ENCODE measurements around the gene MKNK2. TPM values are rescaled to one million over a fixed set of nuclear protein-coding genes. Genes with fewer than 3 reads are reported as not detected.

The MKNK2 gene
- total and polyA plus RNA-seq, 2 of the 13 experiments (the other 11 are each of a cell fraction or from before 2014, with no cell fraction given) = 44.9 to 112 TPM

DNA sequence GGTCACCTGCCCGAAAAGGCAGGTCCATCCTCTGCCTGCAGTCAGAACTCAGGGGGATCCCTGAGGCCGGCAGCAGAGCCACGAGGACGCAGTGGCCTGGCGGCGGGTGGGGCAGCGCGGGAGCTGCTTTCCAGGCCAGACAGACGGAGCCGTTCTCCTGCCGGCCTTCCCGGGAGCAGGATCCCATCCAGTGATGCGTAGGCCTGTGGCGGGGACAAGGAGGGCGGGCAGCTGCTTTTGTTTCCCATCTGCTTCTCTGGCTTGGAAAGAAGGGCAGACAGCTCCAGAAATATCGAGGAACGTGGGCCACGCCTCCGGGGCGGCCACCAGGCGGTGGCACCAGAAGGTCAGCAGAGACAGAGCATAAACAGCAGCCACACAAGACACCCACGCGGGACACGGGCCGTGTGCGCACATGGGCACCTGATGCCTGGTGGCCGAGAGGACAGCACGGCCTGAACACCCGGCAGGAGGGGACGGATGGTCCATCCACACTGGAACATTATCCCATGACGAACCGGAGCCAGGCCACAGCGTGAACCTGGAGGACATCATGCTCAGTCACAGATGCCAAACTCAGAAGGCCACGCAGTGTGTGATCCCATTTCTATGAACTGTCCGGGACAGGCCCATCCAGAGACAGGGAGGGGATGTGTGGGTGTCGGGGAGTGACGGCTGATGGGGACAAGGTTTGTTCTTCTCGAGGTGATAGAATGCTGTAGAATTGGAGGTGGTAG is 13.9 kb upstream of the MKNK2 start:
- intact Hi-C loops (cut with micrococcal nuclease; ENCODE audit: unreplicated experiment) = loop anchor here (5.0 kb wide), 1 partner anchor 138 kb away; no protein-coding TSS in a partner anchor
- H3K36me3 ChIP-seq (replicated peaks in 1 of 2; ENCODE audit: control insufficient read depth in 1 of 2, insufficient read depth in 2 of 2, low read length in 2 of 2) = no peaks in the 10 kb centered on the region
- no TSS peak for BruUV-seq (replicated peaks)
- FAIRE-seq (no peak), ATAC-seq (peak; percentile 1; the same call in 1 of the 3 replicates), DNase-seq (ENCODE audit: low spot score) (no peak)
- no peaks in the 10 kb centered on the region; a peak in 1 of 5 replicates for H3K27me3 ChIP-seq (ENCODE audit: control insufficient read depth in 1 of 2, insufficient read depth in 2 of 2, low read length in 2 of 2)
- no peaks in the 10 kb centered on the region for H3K9me3 ChIP-seq (ENCODE audit: low read length)
- peak overlapping the region; percentile 16 for H2AFZ ChIP-seq (ENCODE audit: low read length)
- no peaks in the 10 kb centered on the region for H4K20me1 ChIP-seq (ENCODE audit: insufficient read depth, low read length)
- H3K79me2 ChIP-seq (ENCODE audit: insufficient read depth, low read length) = no peaks in the 10 kb centered on the region
- peak overlapping the region; percentile 13 to 72 (median 59) for H3K4me3 ChIP-seq (replicated peaks in 1 of 3; ENCODE audit: insufficient read depth in 1 of 3, low read depth in 2 of 3, low read length in 3 of 3)
- H3K9ac ChIP-seq (ENCODE audit: insufficient read depth, low read depth, low read length) = peak overlapping the region; percentile 58
- ChIA-PET POLR2A (interaction anchor here (1.0 to 1.6 kb wide), 5 partner anchors 9 to 167 kb away, joined by 3 to 6 read pairs (median 4); no protein-coding TSS in a partner anchor), CTCF (ENCODE audit: low intra/inter-chr PET ratio, low total read pairs) (interaction anchor here (1.3 kb wide), 1 partner anchor 45 kb away, joined by 5 read pairs; no protein-coding TSS in a partner anchor)
- peak overlapping the region; percentile 4 for H3K27ac ChIP-seq (ENCODE audit: extremely low read length, insufficient read depth, low read length)
- peak overlapping the region; percentile 94 for H3K4me2 ChIP-seq (ENCODE audit: low read depth, low read length)
- peaks cover 72% of the 10 kb centered on the region for H3K4me1 ChIP-seq (ENCODE audit: insufficient read depth, low read length)
- in situ Hi-C loops (cut with HindIII; ENCODE audit: extremely low pct_ligation_motif_present, low pct_unique_long_range_greater_than_20kb) = loop anchor here (5.0 to 10.0 kb wide), 2 partner anchors 43 to 130 kb away; no protein-coding TSS in a partner anchor
- WGBS (ENCODE audit: low lambda C conversion rate) = 12% methylated on average over 11 of the region's 38 CpGs
- TF ChIP-seq, protein P1, sequence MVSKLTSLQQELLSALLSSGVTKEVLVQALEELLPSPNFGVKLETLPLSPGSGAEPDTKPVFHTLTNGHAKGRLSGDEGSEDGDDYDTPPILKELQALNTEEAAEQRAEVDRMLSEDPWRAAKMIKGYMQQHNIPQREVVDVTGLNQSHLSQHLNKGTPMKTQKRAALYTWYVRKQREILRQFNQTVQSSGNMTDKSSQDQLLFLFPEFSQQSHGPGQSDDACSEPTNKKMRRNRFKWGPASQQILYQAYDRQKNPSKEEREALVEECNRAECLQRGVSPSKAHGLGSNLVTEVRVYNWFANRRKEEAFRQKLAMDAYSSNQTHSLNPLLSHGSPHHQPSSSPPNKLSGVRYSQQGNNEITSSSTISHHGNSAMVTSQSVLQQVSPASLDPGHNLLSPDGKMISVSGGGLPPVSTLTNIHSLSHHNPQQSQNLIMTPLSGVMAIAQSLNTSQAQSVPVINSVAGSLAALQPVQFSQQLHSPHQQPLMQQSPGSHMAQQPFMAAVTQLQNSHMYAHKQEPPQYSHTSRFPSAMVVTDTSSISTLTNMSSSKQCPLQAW (CRISPR knock-in tag; IDR thresholded peaks at IDR 0.05) = no peak
- TF ChIP-seq BCL6 (CRISPR knock-in tag; IDR thresholded peaks at IDR 0.05) = peak; percentile 76
- no peak; the same call in 1 of the 2 replicates for TF ChIP-seq ZBTB38 (CRISPR knock-in tag; IDR thresholded peaks at IDR 0.05)
- TF ChIP-seq, protein P2, sequence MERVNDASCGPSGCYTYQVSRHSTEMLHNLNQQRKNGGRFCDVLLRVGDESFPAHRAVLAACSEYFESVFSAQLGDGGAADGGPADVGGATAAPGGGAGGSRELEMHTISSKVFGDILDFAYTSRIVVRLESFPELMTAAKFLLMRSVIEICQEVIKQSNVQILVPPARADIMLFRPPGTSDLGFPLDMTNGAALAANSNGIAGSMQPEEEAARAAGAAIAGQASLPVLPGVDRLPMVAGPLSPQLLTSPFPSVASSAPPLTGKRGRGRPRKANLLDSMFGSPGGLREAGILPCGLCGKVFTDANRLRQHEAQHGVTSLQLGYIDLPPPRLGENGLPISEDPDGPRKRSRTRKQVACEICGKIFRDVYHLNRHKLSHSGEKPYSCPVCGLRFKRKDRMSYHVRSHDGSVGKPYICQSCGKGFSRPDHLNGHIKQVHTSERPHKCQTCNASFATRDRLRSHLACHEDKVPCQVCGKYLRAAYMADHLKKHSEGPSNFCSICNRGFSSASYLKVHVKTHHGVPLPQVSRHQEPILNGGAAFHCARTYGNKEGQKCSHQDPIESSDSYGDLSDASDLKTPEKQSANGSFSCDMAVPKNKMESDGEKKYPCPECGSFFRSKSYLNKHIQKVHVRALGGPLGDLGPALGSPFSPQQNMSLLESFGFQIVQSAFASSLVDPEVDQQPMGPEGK (CRISPR knock-in tag; IDR thresholded peaks at IDR 0.05) = no peak
- TF ChIP-seq MYNN (CRISPR knock-in tag; IDR thresholded peaks at IDR 0.05; ENCODE audit: low read depth) = 0 out of 2 replicates have a peak, but pooled peaks have one; percentile 27
- TF ChIP-seq, protein P3, sequence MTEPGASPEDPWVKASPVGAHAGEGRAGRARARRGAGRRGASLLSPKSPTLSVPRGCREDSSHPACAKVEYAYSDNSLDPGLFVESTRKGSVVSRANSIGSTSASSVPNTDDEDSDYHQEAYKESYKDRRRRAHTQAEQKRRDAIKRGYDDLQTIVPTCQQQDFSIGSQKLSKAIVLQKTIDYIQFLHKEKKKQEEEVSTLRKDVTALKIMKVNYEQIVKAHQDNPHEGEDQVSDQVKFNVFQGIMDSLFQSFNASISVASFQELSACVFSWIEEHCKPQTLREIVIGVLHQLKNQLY (CRISPR knock-in tag; IDR thresholded peaks at IDR 0.05) = no peak
- no peak for TF ChIP-seq ZNF782 (CRISPR knock-in tag; IDR thresholded peaks at IDR 0.05; ENCODE audit: borderline replicate concordance)
- TF ChIP-seq PLRG1 (conservative IDR thresholded peaks at IDR 0.05) = no peak
- TF ChIP-seq, protein P4, sequence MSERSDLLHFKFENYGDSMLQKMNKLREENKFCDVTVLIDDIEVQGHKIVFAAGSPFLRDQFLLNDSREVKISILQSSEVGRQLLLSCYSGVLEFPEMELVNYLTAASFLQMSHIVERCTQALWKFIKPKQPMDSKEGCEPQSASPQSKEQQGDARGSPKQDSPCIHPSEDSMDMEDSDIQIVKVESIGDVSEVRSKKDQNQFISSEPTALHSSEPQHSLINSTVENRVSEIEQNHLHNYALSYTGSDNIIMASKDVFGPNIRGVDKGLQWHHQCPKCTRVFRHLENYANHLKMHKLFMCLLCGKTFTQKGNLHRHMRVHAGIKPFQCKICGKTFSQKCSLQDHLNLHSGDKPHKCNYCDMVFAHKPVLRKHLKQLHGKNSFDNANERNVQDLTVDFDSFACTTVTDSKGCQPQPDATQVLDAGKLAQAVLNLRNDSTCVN (CRISPR knock-in tag; IDR thresholded peaks at IDR 0.05; ENCODE audit: borderline replicate concordance) = peak; percentile 19; the same call in 1 of the 2 replicates
- TF ChIP-seq ZNF7 (CRISPR knock-in tag; IDR thresholded peaks at IDR 0.05) = no peak
- peak; percentile 69 for TF ChIP-seq HDAC1 (CRISPR knock-in tag; IDR thresholded peaks at IDR 0.05)
- no peak; the same call in 1 of the 2 replicates for TF ChIP-seq RFXAP (CRISPR knock-in tag; IDR thresholded peaks at IDR 0.05; ENCODE audit: borderline replicate concordance)
- TF ChIP-seq TARDBP (CRISPR knock-in tag; IDR thresholded peaks at IDR 0.05) = no peak
- TF ChIP-seq TRIM24 (CRISPR knock-in tag; IDR thresholded peaks at IDR 0.05) = no peak
- TF ChIP-seq ONECUT2 (CRISPR knock-in tag; IDR thresholded peaks at IDR 0.05) = no peak
- no peak for TF ChIP-seq ZNF781 (CRISPR knock-in tag; IDR thresholded peaks at IDR 0.05; ENCODE audit: borderline replicate concordance, not compliant biosample characterization)
- no peak for TF ChIP-seq EP300 (IDR thresholded peaks at IDR 0.05; ENCODE audit: low read depth in 2 of 2, low read length in 2 of 2)
- TF ChIP-seq EP300 (CRISPR knock-in tag; IDR thresholded peaks at IDR 0.05; ENCODE audit: borderline replicate concordance) = no peak

All from HepG2 (cell line).